ENCODE results near the gene TRAF5.
A peak's percentile ranks its signal among the peaks of the same experiment; 100 is the strongest.
"Not testable (repeated sequence)": the region's sequence is repeated elsewhere in the genome, so short reads cannot be mapped to it uniquely, and the experiment has no call there.

Gene TRAF5

GRCh38 chr1:211379446-211379845, 52.8 kb downstream of the TRAF5 start:
- no peak for DNase-seq

GRCh38 chr1:211381481-211382181, 55.0 kb downstream of the TRAF5 start:
- no peak for DNase-seq

- DNase-seq, result no peak
These were observed 55.6 kb downstream of the TRAF5 start for GRCh38 chr1:211382182-211382713.

GRCh38 chr1:211382714-211383480, 56.3 kb downstream of the TRAF5 start:
- DNase-seq, result peak; percentile 67

GRCh38 chr1:211384524-211384923, 57.9 kb downstream of the TRAF5 start:
- no peak for DNase-seq

GRCh38 chr1:211386921-211387320, 60.3 kb downstream of the TRAF5 start:
- no peak for DNase-seq

- DNase-seq, result not testable (repeated sequence)
These were observed 64.2 kb downstream of the TRAF5 start for GRCh38 chr1:211390829-211391228.

- DNase-seq, result no peak
These were observed 66.6 kb downstream of the TRAF5 start for GRCh38 chr1:211393203-211393602.

- DNase-seq, result not testable (repeated sequence)
These were observed 71.8 kb downstream of the TRAF5 start for GRCh38 chr1:211398266-211398930.

- DNase-seq, result not testable (repeated sequence)
These were observed 73.3 kb downstream of the TRAF5 start for GRCh38 chr1:211399851-211400393.

GRCh38 chr1:211401751-211402150, 75.1 kb downstream of the TRAF5 start:
- not testable (repeated sequence) for DNase-seq

- DNase-seq, result not testable (repeated sequence)
These were observed 79.5 kb downstream of the TRAF5 start for GRCh38 chr1:211406086-211406485.

- not testable (repeated sequence) for DNase-seq
These were observed 81.1 kb downstream of the TRAF5 start for GRCh38 chr1:211407749-211408148.

- DNase-seq, result no peak
These were observed 85.0 kb downstream of the TRAF5 start for GRCh38 chr1:211411639-211412038.

- DNase-seq, result no peak
These were observed 89.1 kb downstream of the TRAF5 start for GRCh38 chr1:211415700-211416099.

- not testable (repeated sequence) for DNase-seq
These were observed 89.6 kb downstream of the TRAF5 start for GRCh38 chr1:211416246-211416627.

GRCh38 chr1:211416628-211417323, 90.1 kb downstream of the TRAF5 start:
- not testable (repeated sequence) for DNase-seq

GRCh38 chr1:211420389-211420788, 93.8 kb downstream of the TRAF5 start:
- no peak for DNase-seq

GRCh38 chr1:211420845-211421454, 94.3 kb downstream of the TRAF5 start:
- DNase-seq, result no peak

GRCh38 chr1:211424018-211424417, 97.4 kb downstream of the TRAF5 start:
- DNase-seq, result no peak
